Metanephros (tissue), 2 donors: Measurements from ENCODE around the gene STON1. TPM values are rescaled to one million over a fixed set of nuclear protein-coding genes. Genes with fewer than 3 reads are reported as not detected.

Experiments
- small RNA-seq: library from RNA; depleted of rRNA; stranded (forward); fragments of <200 nt; gene quantifications from one replicate; pipeline ENCODE3, GENCODE V24; 2014; ENCODE audit warnings: low replicate concordance
- total RNA-seq: library from RNA; depleted of rRNA; stranded (reverse); fragments of >200 nt; gene quantifications from one replicate; pipeline ENCODE4 v1.2.3, GENCODE V29; 2014

Gene STON1
- total RNA-seq, result 32.5 TPM

GRCh38 chr2:48530033-48530811 is at the start of gene STON1:
Gene STON1 (plus strand): TSS chr2:48530154. CDS start chr2:48580634, 50,480 bp downstream.

GRCh38 chr2:48617618-48618017 is 87.7 kb downstream of the STON1 start, which contains the start of gene GTF2A1L:
Gene GTF2A1L (plus strand): TSS chr2:48617856. CDS start chr2:48617875, 19 bp downstream.

Small RNA genes lying within 50 kb of the gene (small RNA-seq; reads per million reads assigned to genes)
- gene RNU6-282P, result not detected
- gene TPT1P11, result not detected

Other genes with a start within 250 kb of the STON1 start
- gene FOXN2, start 215.5 kb upstream of the STON1 start, total RNA-seq, result 45.4 TPM
- gene PPP1R21, start 89.4 kb upstream of the STON1 start, total RNA-seq, result 42.9 TPM
- gene GTF2A1L, start 87.7 kb downstream of the STON1 start, total RNA-seq, result 3.9 TPM
- 1.3 TPM for gene LHCGR, start 225.6 kb downstream of the STON1 start, total RNA-seq